A549 (cell line): ENCODE measurements around the gene SAMMSON. TPM values are rescaled to one million over a fixed set of nuclear protein-coding genes. Genes with fewer than 3 reads are reported as not detected.

ENCODE experiments used
- ATAC-seq, 2 experiments: fragments of 200-7000 bp in 1 of 2; fragments of >200 bp in 1 of 2; cut with Nextera tagmentation in 1 of 2; cut with Tn5 transposase in 1 of 2; 3 replicates each; pipeline versions ENCODE4 v1.8.0 to v1.9.1; 2018 to 2020; ENCODE audit warnings: mild to moderate bottlenecking in 1 of 2, moderate library complexity in 1 of 2
- CTCF ChIA-PET: fragments of 300-600 bp; sonication (Branson Sonifier 250); formaldehyde crosslinking; extraction: SDS; loops from one replicate; lab custom pipeline; 2021; ENCODE audit warnings: antibody characterized with exemption, inconsistent platforms; lab: Yijun Ruan, JAX
- POLR2A ChIA-PET: fragments of 350-600 bp; formaldehyde crosslinking; extraction: SDS; loops from one replicate; lab custom pipeline; 2021; ENCODE audit warnings: antibody characterized with exemption, inconsistent platforms; lab: Yijun Ruan, JAX
- DNase-seq, 2 experiments: peaks; one replicate each; pipeline versions ENCODE4 v3.0.0 to v3.0.0-alpha.2; 2011 to 2016; ENCODE audit warnings: low read depth in 1 of 2, low spot score in 1 of 2
- FAIRE-seq: peaks from 2 replicates; lab custom pipeline; 2011; peaks lifted over from hg19 to GRCh38; lab: Jason Lieb, UNC
- H3K27ac ChIP-seq, 2 experiments: fragments of >200 bp; sonication (Bioruptor Twin); formaldehyde crosslinking; 3 replicates each; pipeline ENCODE4 v1.5.1; 2016 to 2017
- H3K4me1 ChIP-seq: fragments of >200 bp; sonication (Bioruptor Twin); formaldehyde crosslinking; 3 replicates; pipeline ENCODE4 v1.6.1; 2016
- H3K4me2 ChIP-seq: fragments of >200 bp; sonication (Bioruptor Twin); formaldehyde crosslinking; 3 replicates; pipeline ENCODE4 v1.6.1; 2016
- H3K4me3 ChIP-seq: fragments of >200 bp; sonication (Bioruptor Twin); formaldehyde crosslinking; 3 replicates; pipeline ENCODE4 v1.5.1; 2016
- H3K9me3 ChIP-seq: fragments of >200 bp; sonication (Bioruptor Twin); formaldehyde crosslinking; 3 replicates; pipeline ENCODE4 v1.6.1; 2016
- BCL3 ChIP-seq: fragments of >200 bp; sonication (Bioruptor Twin); formaldehyde crosslinking; IDR thresholded peaks from 3 replicates; pipeline ENCODE4 v1.6.1; 2016
- CHD2 ChIP-seq: fragments of 150-350 bp; IDR thresholded peaks from 2 replicates; pipeline ENCODE4 v1.6.1; 2014; ENCODE audit warnings: low read length; ENCODE audit not compliant: partially characterized antibody
- CTCF ChIP-seq: fragments of >200 bp; sonication (Bioruptor Twin); formaldehyde crosslinking; IDR thresholded peaks from 3 replicates; pipeline ENCODE4 v1.5.1; 2016
- FOSB ChIP-seq: fragments of 250-450 bp; sonication (Bioruptor Pico); IDR thresholded peaks from 2 replicates; pipeline ENCODE4 v1.5.0; 2020; ENCODE audit warnings: mild to moderate bottlenecking, moderate library complexity
- HDAC2 ChIP-seq: fragments of 200-600 bp; sonication (generic); IDR thresholded peaks from 2 replicates; pipeline ENCODE4 v1.6.1; 2016
- HOXB13 ChIP-seq: fragments of 250-450 bp; sonication (Bioruptor Pico); IDR thresholded peaks from 2 replicates; pipeline ENCODE4 v1.5.0; 2020; ENCODE audit warnings: low read depth, mild to moderate bottlenecking, moderate library complexity
- JUN ChIP-seq, 2 experiments: fragments of >200 bp; sonication (Bioruptor Twin); formaldehyde crosslinking; IDR thresholded peaks; 2 replicates in 1 of 2; 3 replicates in 1 of 2; pipeline ENCODE4 v1.6.1; 2016 to 2017
- JUNB ChIP-seq: fragments of >200 bp; sonication (Bioruptor Twin); formaldehyde crosslinking; IDR thresholded peaks from 2 replicates; pipeline ENCODE4 v1.6.1; 2016
- KDM1A ChIP-seq: fragments of 200-600 bp; sonication (generic); IDR thresholded peaks from 2 replicates; pipeline ENCODE4 v1.6.1; 2016; ENCODE audit warnings: low read depth, mild to moderate bottlenecking
- KDM5A ChIP-seq: fragments of 200-600 bp; sonication (generic); IDR thresholded peaks from 2 replicates; pipeline ENCODE4 v1.6.1; 2016; ENCODE audit warnings: antibody characterized with exemption, mild to moderate bottlenecking
- MAX ChIP-seq: IDR thresholded peaks from 2 replicates; pipeline ENCODE4 v1.6.1; 2012
- MAZ ChIP-seq: fragments of 150-350 bp; IDR thresholded peaks from 2 replicates; pipeline ENCODE4 v1.6.1; 2014; ENCODE audit warnings: antibody characterized with exemption, low read depth, low read length, borderline replicate concordance
- MYC ChIP-seq: IDR thresholded peaks from 2 replicates; pipeline ENCODE4 v1.6.1; 2012; ENCODE audit warnings: mild to moderate bottlenecking, inconsistent platforms, low read length, improper control_type of control experiment, borderline replicate concordance
- NR3C1 ChIP-seq: fragments of >200 bp; sonication (Bioruptor Twin); formaldehyde crosslinking; IDR thresholded peaks from 3 replicates; pipeline ENCODE4 v1.6.1; 2017
- PBX3 ChIP-seq: IDR thresholded peaks from 2 replicates; pipeline ENCODE4 v1.6.1; 2012
- RAD21 ChIP-seq, 2 experiments: fragments of >200 bp in 1 of 2; sonication (Bioruptor Twin) in 1 of 2; formaldehyde crosslinking in 1 of 2; IDR thresholded peaks in 1 of 2; conservative IDR thresholded peaks in 1 of 2; 2 replicates in 1 of 2; 3 replicates in 1 of 2; pipeline ENCODE4 v1.6.1; 2012 to 2018; ENCODE audit warnings: inconsistent platforms in 1 of 2
- RARB ChIP-seq: fragments of 250-450 bp; sonication (Bioruptor Pico); IDR thresholded peaks from 2 replicates; pipeline ENCODE4 v1.8.0; 2021; ENCODE audit warnings: mild to moderate bottlenecking, moderate library complexity
- RCOR1 ChIP-seq: fragments of 150-350 bp; IDR thresholded peaks from 2 replicates; pipeline ENCODE4 v1.6.1; 2014; ENCODE audit warnings: antibody characterized with exemption, low read length, low read depth
- REST ChIP-seq: fragments of 200-600 bp; sonication (generic); IDR thresholded peaks from 2 replicates; pipeline ENCODE4 v1.6.1; 2016; ENCODE audit warnings: antibody characterized with exemption, mild to moderate bottlenecking, moderate library complexity
- RNF2 ChIP-seq: fragments of 200-600 bp; sonication (generic); IDR thresholded peaks from 2 replicates; pipeline ENCODE4 v1.6.1; 2016; ENCODE audit warnings: low read depth, mild to moderate bottlenecking, antibody characterized with exemption, moderate library complexity, borderline replicate concordance
- SMC3 ChIP-seq: fragments of >200 bp; sonication (Bioruptor Twin); formaldehyde crosslinking; IDR thresholded peaks from 3 replicates; pipeline ENCODE4 v1.6.1; 2018; ENCODE audit warnings: inconsistent platforms
- SREBF2 ChIP-seq: fragments of 450-650 bp; IDR thresholded peaks from 2 replicates; pipeline ENCODE4 v1.6.1; 2014; ENCODE audit warnings: mild to moderate bottlenecking, moderate library complexity
- USF2 ChIP-seq: fragments of 450-650 bp; IDR thresholded peaks from 2 replicates; pipeline ENCODE4 v1.6.1; 2014; ENCODE audit warnings: antibody characterized with exemption
- WGBS: methylation state at CpG from one replicate; pipeline ENCODE4 v1.1.6; 2017; ENCODE audit errors: missing lambda C conversion rate; 5-methylcytosine and 5-hydroxymethylcytosine counted together
- polyA plus RNA-seq, 4 experiments: library from polyadenylated mRNA; depleted of rRNA in 3 of 4; stranded (reverse); fragments of >200 nt; fragmentation: RNase III in 1 of 4; extraction: RNeasy Plus Mini Kit Qiagen cat#74134 plus additional on column Dnase treatment in 1 of 4; gene quantifications; 2 replicates in 3 of 4; 3 replicates in 1 of 4; pipeline ENCODE4 v1.2.3, GENCODE V29; 2011 to 2017

Gene SAMMSON
- polyA plus RNA-seq, 2 of the 4 experiments (the other 2 are of a cell fraction): not detected

GRCh38 chr3:70061096-70061495 is 61.6 kb downstream of the SAMMSON start:
- Histone ChIP-seq H3K4me1 (no peaks in the 10 kb centered on the region), H3K9me3 (no peaks in the 10 kb centered on the region), H3K4me2 (no peak overlapping the region), H3K27ac (no peak overlapping the region), H3K4me3 (no peak overlapping the region)
- POLR2A ChIA-PET: no interaction called here
- TF ChIP-seq KDM1A: no peak
- no peak for TF ChIP-seq BCL3
- TF ChIP-seq FOSB (CRISPR knock-in tag): no peak
- TF ChIP-seq HDAC2: no peak
- TF ChIP-seq MAZ: no peak
- TF ChIP-seq RARB (CRISPR knock-in tag): no peak
- no peak for TF ChIP-seq REST
- no peak for TF ChIP-seq KDM5A
- no peak for TF ChIP-seq CHD2
- TF ChIP-seq JUN (IDR thresholded peaks at IDR 0.05): no peak
- TF ChIP-seq HOXB13: no peak
- no peak for TF ChIP-seq JUNB
- no peak for TF ChIP-seq MAX
- no peak for TF ChIP-seq NR3C1
- no peak for TF ChIP-seq RNF2
- no peak for TF ChIP-seq SREBF2
- no peak for TF ChIP-seq USF2
- TF ChIP-seq RCOR1: no peak
- TF ChIP-seq PBX3: no peak
- CTCF ChIA-PET: interaction anchor here (1.0 to 4.0 kb wide), 5 partner anchors 10 to 1591 kb away, joined by 3 to 22 read pairs (median 4); no protein-coding TSS in a partner anchor
- no peak for ATAC-seq
- DNase-seq: no peak
- no peak for FAIRE-seq
- 64% methylated on average over 5 of the region's 5 CpGs for WGBS

GRCh38 chr3:70064194-70064779 is 64.8 kb downstream of the SAMMSON start:
- DNase-seq: peak; percentile 4 to 51
- Histone ChIP-seq H3K9me3 (no peaks in the 10 kb centered on the region), H3K27ac (no peak overlapping the region), H3K4me1 (no peaks in the 10 kb centered on the region), H3K4me3 (no peak overlapping the region), H3K4me2 (no peak overlapping the region)
- peak; percentile 88 for FAIRE-seq
- CTCF ChIA-PET: interaction anchor here (0.6 to 4.0 kb wide), 33 partner anchors 9 to 1617 kb away, joined by 3 to 22 read pairs (median 4); no protein-coding TSS in a partner anchor
- POLR2A ChIA-PET: no interaction called here
- peak in 1 of 2 experiments; percentile 48; a peak in 1 of 6 replicates for ATAC-seq
- peak; percentile 79 for TF ChIP-seq CTCF
- no peak for TF ChIP-seq MYC
- peak; percentile 72 for TF ChIP-seq SMC3
- TF ChIP-seq RAD21 (conservative IDR thresholded peaks at IDR 0.05 in 1 of 2, IDR thresholded peaks at IDR 0.05 in 1 of 2): peak; percentile 79 to 80
- WGBS: 35% methylated on average over 5 of the region's 5 CpGs
